DND-41 (cell line): ENCODE measurements around the gene FAM3D.

ENCODE experiments used
- ATAC-seq: fragments of 200-7000 bp; cut with Tn5 transposase; 3 replicates; pipeline ENCODE4 v1.9.1; 2021; ENCODE audit warnings: low read depth; ENCODE audit not compliant: insufficient read depth
- DNase-seq: peaks from one replicate; pipeline ENCODE4 v3.0.0-alpha.2; 2020
- H2AFZ ChIP-seq: 2 replicates; pipeline ENCODE4 v1.6.0; 2012; ENCODE audit warnings: low read depth, low read length
- H3K27ac ChIP-seq: 2 replicates; pipeline ENCODE4 v1.5.1; 2012; ENCODE audit warnings: low read length, inconsistent platforms
- H3K27me3 ChIP-seq: fragments of 200-600 bp; sonication (generic); 2 replicates; pipeline ENCODE4 v1.6.0; 2012; ENCODE audit warnings: low read length, mild to moderate bottlenecking, inconsistent platforms; ENCODE audit not compliant: insufficient read depth, poor library complexity
- H3K36me3 ChIP-seq: 2 replicates; pipeline ENCODE4 v1.5.1; 2012; ENCODE audit warnings: low read length, inconsistent platforms; ENCODE audit not compliant: insufficient read depth
- H3K4me1 ChIP-seq: 2 replicates; pipeline ENCODE4 v1.5.1; 2012; ENCODE audit warnings: mild to moderate bottlenecking, low read length; ENCODE audit not compliant: insufficient read depth
- H3K4me2 ChIP-seq: 2 replicates; pipeline ENCODE4 v1.6.0; 2012; ENCODE audit warnings: mild to moderate bottlenecking, moderate library complexity, low read length, inconsistent platforms; ENCODE audit not compliant: insufficient read depth
- H3K4me3 ChIP-seq, 2 experiments: fragments of 200-600 bp in 1 of 2; shearing (Covaris generic) in 1 of 2; 2 replicates each; pipeline ENCODE4 v1.5.1; 2012 to 2016; ENCODE audit warnings: inconsistent platforms in 2 of 2, low read length in 2 of 2, mild to moderate bottlenecking in 2 of 2, low read depth in 1 of 2, moderate library complexity in 1 of 2
- H3K79me2 ChIP-seq: 2 replicates; pipeline ENCODE4 v1.6.0; 2012; ENCODE audit warnings: low read length, inconsistent platforms; ENCODE audit not compliant: insufficient read depth
- H3K9ac ChIP-seq: 2 replicates; pipeline ENCODE4 v1.6.0; 2012; ENCODE audit warnings: low read depth, mild to moderate bottlenecking, inconsistent platforms, low read length, moderate library complexity
- H3K9me3 ChIP-seq: 2 replicates; pipeline ENCODE4 v1.5.1; 2012; ENCODE audit warnings: low read length, moderate library complexity, mild to moderate bottlenecking, inconsistent platforms; ENCODE audit not compliant: insufficient read depth, severe bottlenecking
- H4K20me1 ChIP-seq: 2 replicates; pipeline ENCODE4 v1.6.0; 2012; ENCODE audit warnings: low read length; ENCODE audit not compliant: insufficient read depth
- CTCF ChIP-seq: IDR thresholded peaks from 2 replicates; pipeline ENCODE4 v1.5.1; 2012; ENCODE audit warnings: borderline replicate concordance, low read length, moderate library complexity, mild to moderate bottlenecking; ENCODE audit not compliant: poor library complexity, severe bottlenecking; ENCODE audit errors: extremely low read depth
- EZH2 ChIP-seq: IDR thresholded peaks from 3 replicates; pipeline ENCODE4 v1.6.1; 2012; ENCODE audit warnings: borderline replicate concordance, low read depth, mild to moderate bottlenecking, moderate library complexity, low read length, inconsistent platforms; ENCODE audit not compliant: severe bottlenecking

Gene FAM3D

GRCh38 chr3:58603606-58604005 is 63.0 kb downstream of the FAM3D start:
- DNase-seq: no peak
- H3K27me3 ChIP-seq: no peaks in the 10 kb centered on the region
- no peaks in the 10 kb centered on the region for H3K9me3 ChIP-seq
- H3K36me3 ChIP-seq: no peaks in the 10 kb centered on the region
- no peak overlapping the region for H2AFZ ChIP-seq
- H4K20me1 ChIP-seq: no peaks in the 10 kb centered on the region
- H3K4me1 ChIP-seq: no peaks in the 10 kb centered on the region
- H3K4me3 ChIP-seq: no peak overlapping the region
- no peak for ATAC-seq
- no peak overlapping the region for H3K27ac ChIP-seq
- no peaks in the 10 kb centered on the region for H3K79me2 ChIP-seq
- H3K9ac ChIP-seq: no peak overlapping the region
- TF ChIP-seq EZH2: no peak
- TF ChIP-seq CTCF: no peak
- no peak overlapping the region for H3K4me2 ChIP-seq

- no peaks in the 10 kb centered on the region for H4K20me1 ChIP-seq
- no peak for TF ChIP-seq CTCF
- TF ChIP-seq EZH2: no peak
- H3K9me3 ChIP-seq: no peaks in the 10 kb centered on the region
- ATAC-seq: no peak
- no peak overlapping the region for H3K9ac ChIP-seq
- H3K79me2 ChIP-seq: no peaks in the 10 kb centered on the region
- H2AFZ ChIP-seq: no peak overlapping the region
- H3K4me1 ChIP-seq: no peaks in the 10 kb centered on the region
- no peak overlapping the region for H3K4me3 ChIP-seq
- H3K36me3 ChIP-seq: no peaks in the 10 kb centered on the region
- DNase-seq: no peak
- H3K4me2 ChIP-seq: no peak overlapping the region
- no peak overlapping the region for H3K27ac ChIP-seq
- H3K27me3 ChIP-seq: no peaks in the 10 kb centered on the region
Measured at GRCh38 chr3:58597770-58598310, 68.7 kb downstream of the FAM3D start.

- Histone ChIP-seq H3K9me3 (no peaks in the 10 kb centered on the region), H3K9ac (no peak overlapping the region), H3K27me3 (no peaks in the 10 kb centered on the region), H3K27ac (no peak overlapping the region), H2AFZ (no peak overlapping the region), H3K79me2 (no peaks in the 10 kb centered on the region), H3K36me3 (no peaks in the 10 kb centered on the region), H3K4me2 (no peak overlapping the region), H3K4me3 (no peak overlapping the region), H3K4me1 (no peaks in the 10 kb centered on the region), H4K20me1 (no peaks in the 10 kb centered on the region)
- DNase-seq (no peak), ATAC-seq (no peak)
- no peak for TF ChIP-seq CTCF
- no peak for TF ChIP-seq EZH2
Measured at GRCh38 chr3:58596834-58597518, 69.6 kb downstream of the FAM3D start.
